ENCODE results near the gene BAD.

BAD gene

GRCh38 chr11:64244107-64244506 is 40.4 kb downstream of the BAD start:
- DNase-seq (ENCODE audit: low read depth, low spot score): no peak

GRCh38 chr11:64243236-64243854 is 41.1 kb downstream of the BAD start:
- DNase-seq (ENCODE audit: low read depth, low spot score): no peak

GRCh38 chr11:64241491-64242374 is 42.7 kb downstream of the BAD start:
- DNase-seq (ENCODE audit: low read depth, low spot score): no peak

GRCh38 chr11:64241241-64241490 is 43.3 kb downstream of the BAD start:
- DNase-seq (ENCODE audit: low read depth, low spot score): peak; percentile 99

GRCh38 chr11:64240435-64241240 is 43.8 kb downstream of the BAD start, which contains the start of gene FKBP2:
TSS of gene FKBP2 (plus strand) at chr11:64241095. CDS start at chr11:64242388, 1,293 bp downstream.
- DNase-seq (ENCODE audit: low read depth, low spot score): peak; percentile 94

GRCh38 chr11:64239662-64240434 is 44.6 kb downstream of the BAD start:
- no peak for DNase-seq (ENCODE audit: low read depth, low spot score)

- DNase-seq (ENCODE audit: low read depth, low spot score): no peak
These were observed 45.5 kb downstream of the BAD start for GRCh38 chr11:64238999-64239398.

- DNase-seq (ENCODE audit: low read depth, low spot score): no peak
These were observed 46.4 kb downstream of the BAD start for GRCh38 chr11:64238076-64238475.

GRCh38 chr11:64237484-64237951 is 46.9 kb downstream of the BAD start:
- no peak for DNase-seq (ENCODE audit: low read depth, low spot score)

GRCh38 chr11:64235437-64236161 is 48.9 kb downstream of the BAD start:
- DNase-seq (ENCODE audit: low read depth, low spot score): no peak

- DNase-seq (ENCODE audit: low read depth, low spot score): no peak
These were observed 49.7 kb downstream of the BAD start for GRCh38 chr11:64234647-64235379.

GRCh38 chr11:64233913-64234586 is 50.4 kb downstream of the BAD start, which contains the start of gene VEGFB:
TSS of gene VEGFB (plus strand) at chr11:64234584. CDS start at chr11:64234834, 250 bp downstream.
- DNase-seq (ENCODE audit: low read depth, low spot score): no peak

GRCh38 chr11:64232967-64233315 is 51.5 kb downstream of the BAD start:
- no peak for DNase-seq (ENCODE audit: low read depth, low spot score)

- no peak for DNase-seq (ENCODE audit: low read depth, low spot score)
These were observed 52.1 kb downstream of the BAD start for GRCh38 chr11:64232182-64232966.

- no peak for DNase-seq (ENCODE audit: low read depth, low spot score)
These were observed 52.9 kb downstream of the BAD start for GRCh38 chr11:64231546-64231945.

- no peak for DNase-seq (ENCODE audit: low read depth, low spot score)
These were observed 53.5 kb downstream of the BAD start for GRCh38 chr11:64230985-64231365.

GRCh38 chr11:64230171-64230984 is 54.1 kb downstream of the BAD start, which contains the start of gene DNAJC4:
TSS of gene DNAJC4 (plus strand) at chr11:64230548. CDS start at chr11:64230855, 307 bp downstream.
- peak; percentile 57 for DNase-seq (ENCODE audit: low read depth, low spot score)

GRCh38 chr11:64229744-64230170 is 54.7 kb downstream of the BAD start:
- no peak for DNase-seq (ENCODE audit: low read depth, low spot score)
